Stimulated activated CD4-positive, alpha-beta T cell treated with anti-CD3 and anti-CD28 coated beads, Interleukin-1b, Interleukin-23, amount 100 ng/mL, for 4 hours (primary cell): ENCODE data around the gene BZW1.
A peak's percentile ranks its signal among the peaks of the same experiment; 100 is the strongest.
"Not testable (repeated sequence)": the region's sequence is repeated elsewhere in the genome, so short reads cannot be mapped to it uniquely, and the experiment has no call there.

Experiments
- DNase-seq, 2 donors: peaks; one replicate each; pipeline ENCODE4 v3.0.0-alpha.2; 2020; ENCODE audit warnings: low read depth in 2 of 2

BZW1 gene

GRCh38 chr2:200791905-200792304, 19.8 kb upstream of the BZW1 start:
- no peak for DNase-seq

- no peak for DNase-seq
Observed at GRCh38 chr2:200794143-200794542, 17.6 kb upstream of the BZW1 start.

GRCh38 chr2:200795028-200795440, 16.7 kb upstream of the BZW1 start:
- DNase-seq = no peak

GRCh38 chr2:200796561-200796960, 15.1 kb upstream of the BZW1 start:
- DNase-seq = no peak

GRCh38 chr2:200797242-200797770, 14.4 kb upstream of the BZW1 start:
- no peak for DNase-seq

GRCh38 chr2:200798514-200798913, 13.2 kb upstream of the BZW1 start:
- DNase-seq = no peak

GRCh38 chr2:200800458-200800857, 11.3 kb upstream of the BZW1 start:
- no peak for DNase-seq

- DNase-seq = not testable (repeated sequence)
Observed at GRCh38 chr2:200801431-200801830, 10.3 kb upstream of the BZW1 start.

GRCh38 chr2:200809506-200810251, 2.0 kb upstream of the BZW1 start:
- DNase-seq = no peak

- DNase-seq = no peak
Observed at GRCh38 chr2:200810252-200810997, 1.3 kb upstream of the BZW1 start.

- DNase-seq = no peak
Observed at GRCh38 chr2:200810998-200811332, 745 bp upstream of the BZW1 start.

- DNase-seq = peak; percentile 45 to 56
Observed at GRCh38 chr2:200812122-200813022, 662 bp downstream of the BZW1 start.

GRCh38 chr2:200814276-200814815, 2.6 kb downstream of the BZW1 start:
- no peak for DNase-seq

GRCh38 chr2:200814917-200815316, 3.2 kb downstream of the BZW1 start:
- DNase-seq = no peak

- not testable (repeated sequence) for DNase-seq
Observed at GRCh38 chr2:200818732-200819131, 7.0 kb downstream of the BZW1 start.

GRCh38 chr2:200820573-200821234, 9.0 kb downstream of the BZW1 start:
- DNase-seq = no peak

- no peak for DNase-seq
Observed at GRCh38 chr2:200821686-200822245, 10.1 kb downstream of the BZW1 start.

- DNase-seq = no peak
Observed at GRCh38 chr2:200828104-200828503, 16.4 kb downstream of the BZW1 start.

- DNase-seq = no peak
Observed at GRCh38 chr2:200828572-200829257, 17.0 kb downstream of the BZW1 start.

GRCh38 chr2:200829258-200829655, 17.5 kb downstream of the BZW1 start:
- no peak for DNase-seq
